GM23338 (cell line): ENCODE measurements around the gene PLA1A. TPM values are rescaled to one million over a fixed set of nuclear protein-coding genes. Genes with fewer than 3 reads are reported as not detected.
A peak's percentile ranks its signal among the peaks of the same experiment; 100 is the strongest.

Experiments used
- ATAC-seq: fragments of 200-7000 bp; cut with Tn5 transposase; 3 replicates; pipeline ENCODE4 v1.9.1; 2020
- DNase-seq: peaks from one replicate; pipeline ENCODE4 v3.0.0-alpha.2; 2015; ENCODE audit warnings: low spot score
- H2AFZ ChIP-seq: fragments of 200-600 bp; sonication (generic); 2 replicates; pipeline ENCODE4 v1.8.0; 2016; ENCODE audit warnings: antibody characterized with exemption, mild to moderate bottlenecking, moderate library complexity
- H3F3A ChIP-seq: fragments of 200-600 bp; sonication (generic); replicated peaks from 2 replicates; pipeline ENCODE4 v1.8.0; 2017; ENCODE audit warnings: antibody characterized with exemption, mixed run types, low read depth
- H3K27ac ChIP-seq: fragments of 200-600 bp; sonication (generic); 2 replicates; pipeline ENCODE4 v1.6.1; 2016; ENCODE audit warnings: low read depth
- H3K27me3 ChIP-seq: fragments of 200-600 bp; sonication (generic); 2 replicates; pipeline ENCODE4 v1.8.0; 2016; ENCODE audit warnings: mild to moderate bottlenecking, mixed run types, moderate library complexity; ENCODE audit not compliant: insufficient read depth
- H3K36me3 ChIP-seq: fragments of 200-600 bp; sonication (generic); 2 replicates; pipeline ENCODE4 v1.8.0; 2016; ENCODE audit warnings: mild to moderate bottlenecking; ENCODE audit not compliant: insufficient read depth
- H3K4me1 ChIP-seq: fragments of 200-600 bp; sonication (generic); 2 replicates; pipeline ENCODE4 v1.8.0; 2016; ENCODE audit warnings: mild to moderate bottlenecking, moderate library complexity; ENCODE audit not compliant: insufficient read depth
- H3K4me2 ChIP-seq: fragments of 200-600 bp; sonication (generic); 2 replicates; pipeline ENCODE4 v1.7.1; 2017; ENCODE audit warnings: mixed run types
- H3K4me3 ChIP-seq: fragments of 200-600 bp; sonication (generic); 2 replicates; pipeline ENCODE4 v1.6.1; 2016; ENCODE audit warnings: mixed run types
- H3K79me2 ChIP-seq: fragments of 200-600 bp; sonication (generic); replicated peaks from 2 replicates; pipeline ENCODE4 v1.8.0; 2017; ENCODE audit warnings: mild to moderate bottlenecking; ENCODE audit not compliant: insufficient read depth
- H3K9me2 ChIP-seq: fragments of 200-600 bp; sonication (generic); 2 replicates; pipeline ENCODE4 v1.8.0; 2017; ENCODE audit not compliant: insufficient read depth
- H4K20me1 ChIP-seq: fragments of 200-600 bp; sonication (generic); replicated peaks from 2 replicates; pipeline ENCODE4 v1.8.0; 2017; ENCODE audit warnings: mild to moderate bottlenecking; ENCODE audit not compliant: insufficient read depth
- H3K27ac Mint-ChIP-seq: 2 replicates; pipeline ENCODE4 v1.8.0; 2020; ENCODE audit warnings: inconsistent platforms, mild to moderate bottlenecking, moderate library complexity, mixed read lengths
- H3K27me3 Mint-ChIP-seq: 3 replicates; pipeline ENCODE4 v1.8.0; 2022; ENCODE audit warnings: low read depth, mild to moderate bottlenecking, moderate library complexity, mixed read lengths, inconsistent platforms; ENCODE audit not compliant: insufficient read depth, poor library complexity
- H3K36me3 Mint-ChIP-seq: 3 replicates; pipeline ENCODE4 v1.8.0; 2021; ENCODE audit warnings: low read depth, mild to moderate bottlenecking, inconsistent platforms, moderate library complexity, mixed read lengths
- H3K4me1 Mint-ChIP-seq: 3 replicates; pipeline ENCODE4 v1.8.0; 2020; ENCODE audit warnings: mild to moderate bottlenecking, inconsistent platforms, mixed read lengths
- H3K4me3 Mint-ChIP-seq: 3 replicates; pipeline ENCODE4 v1.8.0; 2021; ENCODE audit warnings: moderate library complexity, mild to moderate bottlenecking, inconsistent platforms, mixed read lengths
- H3K9me3 Mint-ChIP-seq: 3 replicates; pipeline ENCODE4 v1.8.0; 2020; ENCODE audit warnings: moderate library complexity, mild to moderate bottlenecking, inconsistent platforms, mixed read lengths
- CREB1 ChIP-seq: fragments of 250-450 bp; sonication (Bioruptor Pico); IDR thresholded peaks from 2 replicates; pipeline ENCODE4 v1.5.0; 2020; ENCODE audit warnings: low read depth, mild to moderate bottlenecking, moderate library complexity
- EZH2 ChIP-seq: fragments of 200-600 bp; sonication (generic); IDR thresholded peaks from one replicate; pipeline ENCODE4 v1.8.0; 2017; ENCODE audit warnings: antibody characterized with exemption, mild to moderate bottlenecking, low read depth; ENCODE audit not compliant: unreplicated experiment
- EZH2phosphoT487 ChIP-seq: fragments of 200-600 bp; sonication (generic); IDR thresholded peaks from one replicate; pipeline ENCODE4 v1.8.1; 2018; ENCODE audit warnings: antibody characterized with exemption; ENCODE audit not compliant: unreplicated experiment
- JUNB ChIP-seq: IDR thresholded peaks from one replicate; pipeline ENCODE4 v1.6.1; 2016; ENCODE audit warnings: antibody characterized with exemption; ENCODE audit not compliant: unreplicated experiment
- POLR2AphosphoS5 ChIP-seq: IDR thresholded peaks from 2 replicates; pipeline ENCODE4 v1.6.1; 2016; ENCODE audit warnings: antibody characterized with exemption, low read depth
- ZNF114 ChIP-seq: fragments of 250-450 bp; sonication (Bioruptor Pico); IDR thresholded peaks from 2 replicates; pipeline ENCODE4 v1.5.0; 2020; ENCODE audit warnings: mild to moderate bottlenecking, moderate library complexity
- polyA plus RNA-seq: library from polyadenylated mRNA; unstranded; fragments of >200 nt; fragmentation: Nextera tagmentation; extraction: Ambion mirVana; gene quantifications from 2 replicates; pipeline ENCODE4 v1.2.1, GENCODE V29; 2016
- total RNA-seq: library from RNA; depleted of rRNA; stranded (reverse); fragments of >200 nt; shearing (Covaris generic); gene quantifications from 2 replicates; pipeline ENCODE4 v1.2.3, GENCODE V29; 2014
- TF ChIP-seq, protein P1 (sequence below), 2 experiments: fragments of 200-600 bp in 1 of 2; sonication (generic) in 1 of 2; conservative IDR thresholded peaks; 2 replicates each; pipeline versions ENCODE4 v1.5.1 to v1.6.1; 2016 to 2017; ENCODE audit warnings: antibody characterized with exemption in 2 of 2, low read depth in 2 of 2, mild to moderate bottlenecking in 2 of 2, moderate library complexity in 1 of 2
- TF ChIP-seq, protein P2 (sequence below): IDR thresholded peaks from one replicate; pipeline ENCODE4 v1.6.1; 2018; ENCODE audit warnings: antibody characterized with exemption; ENCODE audit not compliant: unreplicated experiment
- TF ChIP-seq, protein P3 (sequence below): fragments of 250-450 bp; sonication (Bioruptor Pico); IDR thresholded peaks from 2 replicates; pipeline ENCODE4 v1.5.0; 2020; ENCODE audit warnings: mild to moderate bottlenecking, moderate library complexity
- TF ChIP-seq, protein P4 (sequence below): IDR thresholded peaks from 2 replicates; pipeline ENCODE4 v1.6.1; 2016; ENCODE audit warnings: antibody characterized with exemption

Gene PLA1A
- total and polyA plus RNA-seq, 2 experiments from 2014 or later = not detected

DNA sequence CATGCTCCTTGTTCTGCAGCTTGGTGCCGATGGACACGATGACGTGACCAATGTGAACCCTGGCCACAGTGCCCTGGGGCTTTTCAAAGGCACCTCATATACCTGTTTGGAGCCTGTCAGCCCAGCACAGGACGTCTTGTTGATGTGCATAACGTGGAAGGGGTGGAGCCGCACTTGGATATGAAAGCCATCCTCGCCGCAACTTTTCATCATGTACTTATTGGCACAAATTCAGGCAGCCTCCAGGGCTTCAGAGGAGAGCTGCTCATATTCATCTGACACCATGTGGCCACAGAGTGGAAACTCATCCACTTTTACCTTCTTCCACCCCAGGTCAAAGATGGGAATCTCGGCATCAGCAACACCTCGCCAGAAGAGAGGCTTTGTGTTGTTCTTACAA, 38.0 kb downstream of the PLA1A start:
- Mint-ChIP-seq H3K36me3 (no peaks in the 10 kb centered on the region), H3K4me3 (no peak overlapping the region), H3K27ac (no peak overlapping the region), H3K4me1 (0 out of 3 replicates have a peak, but pooled peaks cover 2% of the 10 kb centered on the region), H3K27me3 (peaks cover 2% of the 10 kb centered on the region), H3K9me3 (no peaks in the 10 kb centered on the region)
- H4K20me1 ChIP-seq = no peaks in the 10 kb centered on the region
- no peak for DNase-seq
- no peaks in the 10 kb centered on the region for H3K36me3 ChIP-seq
- H3K27ac ChIP-seq = no peak overlapping the region
- no peak overlapping the region for H2AFZ ChIP-seq
- H3K4me1 ChIP-seq = no peaks in the 10 kb centered on the region
- no peaks in the 10 kb centered on the region; the same call in 1 of the 2 replicates for H3K9me2 ChIP-seq
- no peaks in the 10 kb centered on the region for H3K27me3 ChIP-seq
- no peak for ATAC-seq
- H3K4me3 ChIP-seq = no peak overlapping the region
- TF ChIP-seq EZH2 = no peak
- TF ChIP-seq, protein P1, sequence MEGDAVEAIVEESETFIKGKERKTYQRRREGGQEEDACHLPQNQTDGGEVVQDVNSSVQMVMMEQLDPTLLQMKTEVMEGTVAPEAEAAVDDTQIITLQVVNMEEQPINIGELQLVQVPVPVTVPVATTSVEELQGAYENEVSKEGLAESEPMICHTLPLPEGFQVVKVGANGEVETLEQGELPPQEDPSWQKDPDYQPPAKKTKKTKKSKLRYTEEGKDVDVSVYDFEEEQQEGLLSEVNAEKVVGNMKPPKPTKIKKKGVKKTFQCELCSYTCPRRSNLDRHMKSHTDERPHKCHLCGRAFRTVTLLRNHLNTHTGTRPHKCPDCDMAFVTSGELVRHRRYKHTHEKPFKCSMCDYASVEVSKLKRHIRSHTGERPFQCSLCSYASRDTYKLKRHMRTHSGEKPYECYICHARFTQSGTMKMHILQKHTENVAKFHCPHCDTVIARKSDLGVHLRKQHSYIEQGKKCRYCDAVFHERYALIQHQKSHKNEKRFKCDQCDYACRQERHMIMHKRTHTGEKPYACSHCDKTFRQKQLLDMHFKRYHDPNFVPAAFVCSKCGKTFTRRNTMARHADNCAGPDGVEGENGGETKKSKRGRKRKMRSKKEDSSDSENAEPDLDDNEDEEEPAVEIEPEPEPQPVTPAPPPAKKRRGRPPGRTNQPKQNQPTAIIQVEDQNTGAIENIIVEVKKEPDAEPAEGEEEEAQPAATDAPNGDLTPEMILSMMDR (conservative IDR thresholded peaks at IDR 0.05; ENCODE audit: low read depth in 2 of 2) = 0 out of 4 replicates have a peak, but pooled peaks of 1 of the 2 experiments have one; percentile 15
- no peaks in the 10 kb centered on the region for H3F3A ChIP-seq
- H3K79me2 ChIP-seq = no peaks in the 10 kb centered on the region
- H3K4me2 ChIP-seq = no peak overlapping the region

DNA sequence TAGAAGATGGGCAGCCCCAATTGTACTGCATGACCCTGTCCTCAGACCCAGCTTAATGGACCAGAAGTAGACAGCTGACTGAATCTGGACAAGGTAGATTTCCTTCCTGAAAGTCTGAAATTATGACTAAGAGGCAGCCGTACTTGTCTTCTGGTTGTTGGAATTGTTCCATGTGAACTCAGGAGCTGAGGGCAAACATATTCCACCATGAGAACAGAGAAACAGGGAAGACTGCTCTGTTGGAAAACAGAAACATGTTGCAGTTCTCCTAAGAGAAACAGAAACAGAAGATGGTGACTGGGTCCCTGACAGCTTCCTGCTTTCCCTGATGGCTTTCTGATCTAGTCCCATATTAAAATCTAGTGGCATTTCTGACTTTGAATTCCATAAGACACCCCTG, 38.6 kb downstream of the PLA1A start:
- Mint-ChIP-seq H3K4me3 (no peak overlapping the region), H3K27me3 (peaks cover 2% of the 10 kb centered on the region), H3K27ac (no peak overlapping the region), H3K4me1 (no peaks in the 10 kb centered on the region), H3K36me3 (no peaks in the 10 kb centered on the region), H3K9me3 (no peaks in the 10 kb centered on the region)
- H4K20me1 ChIP-seq = no peaks in the 10 kb centered on the region
- no peaks in the 10 kb centered on the region for H3K4me1 ChIP-seq
- ATAC-seq (no peak), DNase-seq (no peak)
- H3F3A ChIP-seq = no peaks in the 10 kb centered on the region
- no peak overlapping the region for H3K4me3 ChIP-seq
- no peaks in the 10 kb centered on the region for H3K36me3 ChIP-seq
- no peaks in the 10 kb centered on the region for H3K27me3 ChIP-seq
- H3K4me2 ChIP-seq = no peak overlapping the region
- H3K27ac ChIP-seq = no peak overlapping the region
- H3K79me2 ChIP-seq = no peaks in the 10 kb centered on the region
- H3K9me2 ChIP-seq = no peaks in the 10 kb centered on the region; the same call in 1 of the 2 replicates
- H2AFZ ChIP-seq = no peak overlapping the region
- no peak for TF ChIP-seq JUNB
- no peak for TF ChIP-seq POLR2AphosphoS5
- TF ChIP-seq EZH2phosphoT487 = no peak
- TF ChIP-seq, protein P2, sequence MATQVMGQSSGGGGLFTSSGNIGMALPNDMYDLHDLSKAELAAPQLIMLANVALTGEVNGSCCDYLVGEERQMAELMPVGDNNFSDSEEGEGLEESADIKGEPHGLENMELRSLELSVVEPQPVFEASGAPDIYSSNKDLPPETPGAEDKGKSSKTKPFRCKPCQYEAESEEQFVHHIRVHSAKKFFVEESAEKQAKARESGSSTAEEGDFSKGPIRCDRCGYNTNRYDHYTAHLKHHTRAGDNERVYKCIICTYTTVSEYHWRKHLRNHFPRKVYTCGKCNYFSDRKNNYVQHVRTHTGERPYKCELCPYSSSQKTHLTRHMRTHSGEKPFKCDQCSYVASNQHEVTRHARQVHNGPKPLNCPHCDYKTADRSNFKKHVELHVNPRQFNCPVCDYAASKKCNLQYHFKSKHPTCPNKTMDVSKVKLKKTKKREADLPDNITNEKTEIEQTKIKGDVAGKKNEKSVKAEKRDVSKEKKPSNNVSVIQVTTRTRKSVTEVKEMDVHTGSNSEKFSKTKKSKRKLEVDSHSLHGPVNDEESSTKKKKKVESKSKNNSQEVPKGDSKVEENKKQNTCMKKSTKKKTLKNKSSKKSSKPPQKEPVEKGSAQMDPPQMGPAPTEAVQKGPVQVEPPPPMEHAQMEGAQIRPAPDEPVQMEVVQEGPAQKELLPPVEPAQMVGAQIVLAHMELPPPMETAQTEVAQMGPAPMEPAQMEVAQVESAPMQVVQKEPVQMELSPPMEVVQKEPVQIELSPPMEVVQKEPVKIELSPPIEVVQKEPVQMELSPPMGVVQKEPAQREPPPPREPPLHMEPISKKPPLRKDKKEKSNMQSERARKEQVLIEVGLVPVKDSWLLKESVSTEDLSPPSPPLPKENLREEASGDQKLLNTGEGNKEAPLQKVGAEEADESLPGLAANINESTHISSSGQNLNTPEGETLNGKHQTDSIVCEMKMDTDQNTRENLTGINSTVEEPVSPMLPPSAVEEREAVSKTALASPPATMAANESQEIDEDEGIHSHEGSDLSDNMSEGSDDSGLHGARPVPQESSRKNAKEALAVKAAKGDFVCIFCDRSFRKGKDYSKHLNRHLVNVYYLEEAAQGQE = no peak
- TF ChIP-seq, protein P3, sequence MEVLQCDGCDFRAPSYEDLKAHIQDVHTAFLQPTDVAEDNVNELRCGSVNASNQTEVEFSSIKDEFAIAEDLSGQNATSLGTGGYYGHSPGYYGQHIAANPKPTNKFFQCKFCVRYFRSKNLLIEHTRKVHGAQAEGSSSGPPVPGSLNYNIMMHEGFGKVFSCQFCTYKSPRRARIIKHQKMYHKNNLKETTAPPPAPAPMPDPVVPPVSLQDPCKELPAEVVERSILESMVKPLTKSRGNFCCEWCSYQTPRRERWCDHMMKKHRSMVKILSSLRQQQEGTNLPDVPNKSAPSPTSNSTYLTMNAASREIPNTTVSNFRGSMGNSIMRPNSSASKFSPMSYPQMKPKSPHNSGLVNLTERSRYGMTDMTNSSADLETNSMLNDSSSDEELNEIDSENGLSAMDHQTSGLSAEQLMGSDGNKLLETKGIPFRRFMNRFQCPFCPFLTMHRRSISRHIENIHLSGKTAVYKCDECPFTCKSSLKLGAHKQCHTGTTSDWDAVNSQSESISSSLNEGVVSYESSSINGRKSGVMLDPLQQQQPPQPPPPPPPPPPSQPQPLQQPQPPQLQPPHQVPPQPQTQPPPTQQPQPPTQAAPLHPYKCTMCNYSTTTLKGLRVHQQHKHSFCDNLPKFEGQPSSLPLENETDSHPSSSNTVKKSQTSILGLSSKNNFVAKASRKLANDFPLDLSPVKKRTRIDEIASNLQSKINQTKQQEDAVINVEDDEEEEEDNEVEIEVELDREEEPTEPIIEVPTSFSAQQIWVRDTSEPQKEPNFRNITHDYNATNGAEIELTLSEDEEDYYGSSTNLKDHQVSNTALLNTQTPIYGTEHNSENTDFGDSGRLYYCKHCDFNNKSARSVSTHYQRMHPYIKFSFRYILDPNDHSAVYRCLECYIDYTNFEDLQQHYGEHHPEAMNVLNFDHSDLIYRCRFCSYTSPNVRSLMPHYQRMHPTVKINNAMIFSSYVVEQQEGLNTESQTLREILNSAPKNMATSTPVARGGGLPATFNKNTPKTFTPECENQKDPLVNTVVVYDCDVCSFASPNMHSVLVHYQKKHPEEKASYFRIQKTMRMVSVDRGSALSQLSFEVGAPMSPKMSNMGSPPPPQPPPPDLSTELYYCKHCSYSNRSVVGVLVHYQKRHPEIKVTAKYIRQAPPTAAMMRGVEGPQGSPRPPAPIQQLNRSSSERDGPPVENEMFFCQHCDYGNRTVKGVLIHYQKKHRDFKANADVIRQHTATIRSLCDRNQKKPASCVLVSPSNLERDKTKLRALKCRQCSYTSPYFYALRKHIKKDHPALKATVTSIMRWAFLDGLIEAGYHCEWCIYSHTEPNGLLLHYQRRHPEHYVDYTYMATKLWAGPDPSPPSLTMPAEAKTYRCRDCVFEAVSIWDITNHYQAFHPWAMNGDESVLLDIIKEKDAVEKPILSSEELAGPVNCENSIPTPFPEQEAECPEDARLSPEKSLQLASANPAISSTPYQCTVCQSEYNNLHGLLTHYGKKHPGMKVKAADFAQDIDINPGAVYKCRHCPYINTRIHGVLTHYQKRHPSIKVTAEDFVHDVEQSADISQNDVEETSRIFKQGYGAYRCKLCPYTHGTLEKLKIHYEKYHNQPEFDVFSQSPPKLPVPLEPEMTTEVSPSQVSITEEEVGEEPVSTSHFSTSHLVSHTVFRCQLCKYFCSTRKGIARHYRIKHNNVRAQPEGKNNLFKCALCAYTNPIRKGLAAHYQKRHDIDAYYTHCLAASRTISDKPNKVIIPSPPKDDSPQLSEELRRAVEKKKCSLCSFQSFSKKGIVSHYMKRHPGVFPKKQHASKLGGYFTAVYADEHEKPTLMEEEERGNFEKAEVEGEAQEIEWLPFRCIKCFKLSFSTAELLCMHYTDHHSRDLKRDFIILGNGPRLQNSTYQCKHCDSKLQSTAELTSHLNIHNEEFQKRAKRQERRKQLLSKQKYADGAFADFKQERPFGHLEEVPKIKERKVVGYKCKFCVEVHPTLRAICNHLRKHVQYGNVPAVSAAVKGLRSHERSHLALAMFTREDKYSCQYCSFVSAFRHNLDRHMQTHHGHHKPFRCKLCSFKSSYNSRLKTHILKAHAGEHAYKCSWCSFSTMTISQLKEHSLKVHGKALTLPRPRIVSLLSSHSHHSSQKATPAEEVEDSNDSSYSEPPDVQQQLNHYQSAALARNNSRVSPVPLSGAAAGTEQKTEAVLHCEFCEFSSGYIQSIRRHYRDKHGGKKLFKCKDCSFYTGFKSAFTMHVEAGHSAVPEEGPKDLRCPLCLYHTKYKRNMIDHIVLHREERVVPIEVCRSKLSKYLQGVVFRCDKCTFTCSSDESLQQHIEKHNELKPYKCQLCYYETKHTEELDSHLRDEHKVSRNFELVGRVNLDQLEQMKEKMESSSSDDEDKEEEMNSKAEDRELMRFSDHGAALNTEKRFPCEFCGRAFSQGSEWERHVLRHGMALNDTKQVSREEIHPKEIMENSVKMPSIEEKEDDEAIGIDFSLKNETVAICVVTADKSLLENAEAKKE (CRISPR knock-in tag) = no peak
- no peak for TF ChIP-seq ZNF114 (CRISPR knock-in tag)
- TF ChIP-seq CREB1 = no peak
- TF ChIP-seq, protein P4, sequence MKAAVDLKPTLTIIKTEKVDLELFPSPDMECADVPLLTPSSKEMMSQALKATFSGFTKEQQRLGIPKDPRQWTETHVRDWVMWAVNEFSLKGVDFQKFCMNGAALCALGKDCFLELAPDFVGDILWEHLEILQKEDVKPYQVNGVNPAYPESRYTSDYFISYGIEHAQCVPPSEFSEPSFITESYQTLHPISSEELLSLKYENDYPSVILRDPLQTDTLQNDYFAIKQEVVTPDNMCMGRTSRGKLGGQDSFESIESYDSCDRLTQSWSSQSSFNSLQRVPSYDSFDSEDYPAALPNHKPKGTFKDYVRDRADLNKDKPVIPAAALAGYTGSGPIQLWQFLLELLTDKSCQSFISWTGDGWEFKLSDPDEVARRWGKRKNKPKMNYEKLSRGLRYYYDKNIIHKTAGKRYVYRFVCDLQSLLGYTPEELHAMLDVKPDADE = no peak
